HepG2 (cell line): ENCODE measurements around the gene LIN28B. TPM values are rescaled to one million over a fixed set of nuclear protein-coding genes. Genes with fewer than 3 reads are reported as not detected.
A peak's percentile ranks its signal among the peaks of the same experiment; 100 is the strongest.

Experiments used
- ATF7-NPFF ChIP-seq: sonication (generic); formaldehyde crosslinking; IDR thresholded peaks from 2 replicates; pipeline ENCODE4 v1.8.1; 2023; ENCODE audit warnings: mild to moderate bottlenecking, low read depth, missing genetic modification reagents, moderate library complexity
- BCLAF1 ChIP-seq: fragments of 450-650 bp; IDR thresholded peaks from 2 replicates; pipeline ENCODE4 v1.6.1; 2017; ENCODE audit warnings: mild to moderate bottlenecking
- BORCS8-MEF2B ChIP-seq: sonication (generic); formaldehyde crosslinking; IDR thresholded peaks from 2 replicates; pipeline ENCODE4 v1.8.0; 2022; ENCODE audit warnings: mild to moderate bottlenecking, missing genetic modification reagents
- CEBPG ChIP-seq: IDR thresholded peaks from 2 replicates; pipeline ENCODE4 v1.6.1; 2016
- HOXA7 ChIP-seq: sonication (generic); formaldehyde crosslinking; IDR thresholded peaks from 2 replicates; pipeline ENCODE4 v1.8.1; 2022; ENCODE audit warnings: mild to moderate bottlenecking, missing genetic modification reagents, moderate library complexity
- IKZF4 ChIP-seq: sonication (generic); formaldehyde crosslinking; IDR thresholded peaks from 2 replicates; pipeline ENCODE4 v1.5.1; 2020; ENCODE audit warnings: borderline replicate concordance, mild to moderate bottlenecking, low read depth, missing genetic modification reagents; ENCODE audit errors: not compliant biosample characterization
- ISL2 ChIP-seq: sonication (generic); formaldehyde crosslinking; IDR thresholded peaks from 2 replicates; pipeline ENCODE4 v1.5.0; 2020; ENCODE audit warnings: missing genetic modification reagents
- NR2F2 ChIP-seq: IDR thresholded peaks from 2 replicates; pipeline ENCODE4 v1.6.1; 2012; ENCODE audit warnings: low read depth, inconsistent platforms, borderline replicate concordance
- PAX8 ChIP-seq: sonication (generic); formaldehyde crosslinking; IDR thresholded peaks from 2 replicates; pipeline ENCODE4 v1.8.0; 2022; ENCODE audit warnings: mild to moderate bottlenecking, missing genetic modification reagents, borderline replicate concordance
- SALL2 ChIP-seq: sonication (generic); formaldehyde crosslinking; IDR thresholded peaks from 2 replicates; pipeline ENCODE4 v1.8.1; 2023; ENCODE audit warnings: mild to moderate bottlenecking, missing genetic modification reagents, inconsistent platforms
- SSRP1 ChIP-seq: IDR thresholded peaks from 2 replicates; pipeline ENCODE4 v1.6.1; 2016; ENCODE audit warnings: control low read depth
- XBP1 ChIP-seq: sonication (generic); formaldehyde crosslinking; IDR thresholded peaks from 2 replicates; pipeline ENCODE4 v1.5.0; 2020; ENCODE audit warnings: missing genetic modification reagents
- ZBTB2 ChIP-seq: sonication (generic); formaldehyde crosslinking; IDR thresholded peaks from 2 replicates; pipeline ENCODE4 v1.8.0; 2022; ENCODE audit warnings: low read depth, missing genetic modification reagents
- ZFP36L1 ChIP-seq: sonication (generic); formaldehyde crosslinking; IDR thresholded peaks from 2 replicates; pipeline ENCODE4 v1.8.0; 2022; ENCODE audit warnings: mild to moderate bottlenecking, missing genetic modification reagents, moderate library complexity
- ZNF234 ChIP-seq: sonication (generic); formaldehyde crosslinking; conservative IDR thresholded peaks from 2 replicates; pipeline ENCODE4 v1.5.1; 2020; ENCODE audit warnings: mild to moderate bottlenecking, missing genetic modification reagents
- ZNF431 ChIP-seq: sonication (generic); formaldehyde crosslinking; IDR thresholded peaks from 2 replicates; pipeline ENCODE4 v1.9.0; 2022; ENCODE audit warnings: missing genetic modification reagents, low read depth, mild to moderate bottlenecking, borderline replicate concordance
- ZNF563 ChIP-seq: sonication (generic); formaldehyde crosslinking; IDR thresholded peaks from 2 replicates; pipeline ENCODE4 v1.8.0; 2022; ENCODE audit warnings: mild to moderate bottlenecking, moderate library complexity, missing genetic modification reagents
- ZNF839 ChIP-seq: sonication (generic); formaldehyde crosslinking; IDR thresholded peaks from 2 replicates; pipeline ENCODE4 v1.4.0; 2020; ENCODE audit warnings: missing genetic modification reagents, mild to moderate bottlenecking, borderline replicate concordance
- ZNF883 ChIP-seq: sonication (generic); formaldehyde crosslinking; IDR thresholded peaks from 2 replicates; pipeline ENCODE4 v1.5.1; 2020; ENCODE audit warnings: mild to moderate bottlenecking, missing genetic modification reagents; ENCODE audit errors: not compliant biosample characterization
- ZSCAN5A ChIP-seq: sonication (generic); formaldehyde crosslinking; IDR thresholded peaks from 2 replicates; pipeline ENCODE4 v1.8.0; 2022; ENCODE audit warnings: mild to moderate bottlenecking, missing genetic modification reagents, borderline replicate concordance
- ZSCAN9 ChIP-seq: IDR thresholded peaks from 2 replicates; pipeline ENCODE4 v1.6.1; 2016; ENCODE audit warnings: borderline replicate concordance
- polyA plus RNA-seq, 8 experiments: library from polyadenylated mRNA; depleted of rRNA in 3 of 8; stranded (reverse) in 7 of 8; unstranded in 1 of 8; fragments of >200 nt; fragmentation: Illumina TruSeq in 4 of 8; extraction: Trizol in 4 of 8; gene quantifications; 2 replicates each; pipeline versions ENCODE4 v1.2.1 to v1.2.3, GENCODE V29; 2011 to 2016; ENCODE audit warnings: low read depth in 4 of 8, missing spikeins in 1 of 8, mixed read lengths in 1 of 8; ENCODE audit not compliant: insufficient read depth in 1 of 8
- total RNA-seq, 5 experiments: library from RNA; depleted of rRNA; stranded (reverse); fragments of >200 nt; fragmentation: Illumina TruSeq; extraction: Trizol; gene quantifications; 2 replicates each; pipeline ENCODE4 v1.2.3, GENCODE V29; 2016; ENCODE audit warnings: low read depth in 1 of 5
- TF ChIP-seq, protein P1 (sequence below): sonication (generic); formaldehyde crosslinking; IDR thresholded peaks from 2 replicates; pipeline ENCODE4 v1.5.0; 2020; ENCODE audit warnings: mild to moderate bottlenecking, missing genetic modification reagents
- TF ChIP-seq, protein P2 (sequence below): sonication (generic); formaldehyde crosslinking; IDR thresholded peaks from 2 replicates; pipeline ENCODE4 v1.5.0; 2020; ENCODE audit warnings: mild to moderate bottlenecking, low read depth, missing genetic modification reagents, borderline replicate concordance

The LIN28B gene
- total and polyA plus RNA-seq, 2 of the 13 experiments (the other 11 are each of a cell fraction or from before 2014, with no cell fraction given), result 14.5 to 56.8 TPM

GRCh38 chr6:104955927-104956730, 778 bp upstream of the LIN28B start (continued):
- TF ChIP-seq ISL2 (CRISPR knock-in tag) (no peak), BORCS8-MEF2B (no peak), ZNF839 (CRISPR knock-in tag) (no peak), ZNF431 (CRISPR knock-in tag) (no peak), SALL2 (CRISPR knock-in tag) (no peak), BCLAF1 (no peak), IKZF4 (CRISPR knock-in tag) (no peak), ZFP36L1 (CRISPR knock-in tag) (no peak), ZNF563 (CRISPR knock-in tag) (no peak), SSRP1 (CRISPR knock-in tag) (no peak), ZNF234 (CRISPR knock-in tag) (no peak), HOXA7 (CRISPR knock-in tag) (no peak), ZSCAN9 (CRISPR knock-in tag) (no peak), ZNF883 (CRISPR knock-in tag) (no peak), PAX8 (CRISPR knock-in tag) (no peak), CEBPG (CRISPR knock-in tag) (0 out of 2 replicates have a peak, but pooled peaks have one; percentile 6), ZBTB2 (CRISPR knock-in tag) (no peak), ZSCAN5A (CRISPR knock-in tag) (no peak), ATF7-NPFF (no peak), XBP1 (no peak), NR2F2 (0 out of 2 replicates have a peak, but pooled peaks have one; percentile 27)
- TF ChIP-seq, protein P1, sequence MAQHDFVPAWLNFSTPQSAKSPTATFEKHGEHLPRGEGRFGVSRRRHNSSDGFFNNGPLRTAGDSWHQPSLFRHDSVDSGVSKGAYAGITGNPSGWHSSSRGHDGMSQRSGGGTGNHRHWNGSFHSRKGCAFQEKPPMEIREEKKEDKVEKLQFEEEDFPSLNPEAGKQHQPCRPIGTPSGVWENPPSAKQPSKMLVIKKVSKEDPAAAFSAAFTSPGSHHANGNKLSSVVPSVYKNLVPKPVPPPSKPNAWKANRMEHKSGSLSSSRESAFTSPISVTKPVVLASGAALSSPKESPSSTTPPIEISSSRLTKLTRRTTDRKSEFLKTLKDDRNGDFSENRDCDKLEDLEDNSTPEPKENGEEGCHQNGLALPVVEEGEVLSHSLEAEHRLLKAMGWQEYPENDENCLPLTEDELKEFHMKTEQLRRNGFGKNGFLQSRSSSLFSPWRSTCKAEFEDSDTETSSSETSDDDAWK (CRISPR knock-in tag), result no peak
- TF ChIP-seq, protein P2, sequence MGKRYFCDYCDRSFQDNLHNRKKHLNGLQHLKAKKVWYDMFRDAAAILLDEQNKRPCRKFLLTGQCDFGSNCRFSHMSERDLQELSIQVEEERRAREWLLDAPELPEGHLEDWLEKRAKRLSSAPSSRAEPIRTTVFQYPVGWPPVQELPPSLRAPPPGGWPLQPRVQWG (CRISPR knock-in tag), result no peak
